ENCODE measurements around the gene FER1L5. TPM values are rescaled to one million over a fixed set of nuclear protein-coding genes. Genes with fewer than 3 reads are reported as not detected.

FER1L5 gene
- total RNA-seq, 1 experiment from 2014 or later = 1.2 TPM

DNA sequence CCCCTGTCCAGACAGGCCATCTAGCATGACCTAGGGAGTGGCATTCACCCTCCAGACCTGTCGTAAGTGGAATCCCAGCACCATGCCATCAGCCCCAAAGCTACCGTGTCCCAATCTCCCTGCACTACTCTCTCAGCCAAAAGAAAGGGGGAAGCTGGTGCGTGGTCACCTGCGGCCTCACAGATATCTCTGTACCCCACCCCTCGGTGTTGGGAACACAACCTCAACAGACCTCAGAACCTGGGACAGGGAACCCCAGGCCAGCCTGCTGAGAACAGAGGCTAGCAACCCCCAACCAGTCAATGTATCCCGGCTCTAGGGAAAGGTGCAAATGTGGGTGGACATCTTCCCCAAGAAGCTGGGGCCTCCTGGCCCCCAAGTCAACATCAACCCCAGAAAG lies 59.1 kb downstream of the FER1L5 start:
- no peak overlapping the region for H3K4ac ChIP-seq (ENCODE audit: low read depth, low read length)
- H4K5ac ChIP-seq (ENCODE audit: insufficient read length, low read depth, low read length) = no peak overlapping the region
- no peak overlapping the region for H3K23ac ChIP-seq (ENCODE audit: insufficient read length, low read depth, low read length)
- no peak overlapping the region for H4K8ac ChIP-seq (replicated peaks; ENCODE audit: insufficient read length, low read depth, low read length)
- Mint-ChIP-seq H3K27me3 (ENCODE audit: low read depth) (no peaks in the 10 kb centered on the region), H3K36me3 (ENCODE audit: insufficient read depth in 1 of 3, low read depth in 3 of 3) (peaks cover 6 to 38% (median 21%) of the 10 kb centered on the region in 3 experiments; a peak in 6 of 7 replicates), H3K9me3 (no peaks in the 10 kb centered on the region), H3K4me1 (no peaks in the 10 kb centered on the region), H3K27ac (peak overlapping the region in 1 of 3 experiments; percentile 53; a peak in 2 of 7 replicates), H3K4me3 (no peak overlapping the region)
- H3K79me1 ChIP-seq (ENCODE audit: insufficient read depth, low read depth, low read length, poor library complexity, severe bottlenecking) = no peaks in the 10 kb centered on the region
- no peaks in the 10 kb centered on the region for H3K4me1 ChIP-seq (ENCODE audit: insufficient read depth, low read length)
- no peak overlapping the region for H2BK5ac ChIP-seq (ENCODE audit: insufficient read length, low read length)
- no peaks in the 10 kb centered on the region for H3K79me2 ChIP-seq (ENCODE audit: insufficient read depth, low read length)
- no CpG with 5 or more reads among the region's 6 CpGs for WGBS (ENCODE audit: extremely low coverage, insufficient read length, low lambda C conversion rate)
- TF ChIP-seq, protein P1, sequence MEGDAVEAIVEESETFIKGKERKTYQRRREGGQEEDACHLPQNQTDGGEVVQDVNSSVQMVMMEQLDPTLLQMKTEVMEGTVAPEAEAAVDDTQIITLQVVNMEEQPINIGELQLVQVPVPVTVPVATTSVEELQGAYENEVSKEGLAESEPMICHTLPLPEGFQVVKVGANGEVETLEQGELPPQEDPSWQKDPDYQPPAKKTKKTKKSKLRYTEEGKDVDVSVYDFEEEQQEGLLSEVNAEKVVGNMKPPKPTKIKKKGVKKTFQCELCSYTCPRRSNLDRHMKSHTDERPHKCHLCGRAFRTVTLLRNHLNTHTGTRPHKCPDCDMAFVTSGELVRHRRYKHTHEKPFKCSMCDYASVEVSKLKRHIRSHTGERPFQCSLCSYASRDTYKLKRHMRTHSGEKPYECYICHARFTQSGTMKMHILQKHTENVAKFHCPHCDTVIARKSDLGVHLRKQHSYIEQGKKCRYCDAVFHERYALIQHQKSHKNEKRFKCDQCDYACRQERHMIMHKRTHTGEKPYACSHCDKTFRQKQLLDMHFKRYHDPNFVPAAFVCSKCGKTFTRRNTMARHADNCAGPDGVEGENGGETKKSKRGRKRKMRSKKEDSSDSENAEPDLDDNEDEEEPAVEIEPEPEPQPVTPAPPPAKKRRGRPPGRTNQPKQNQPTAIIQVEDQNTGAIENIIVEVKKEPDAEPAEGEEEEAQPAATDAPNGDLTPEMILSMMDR (conservative IDR thresholded peaks at IDR 0.05) = no peak
- DNase-seq = no peak
- no peaks in the 10 kb centered on the region for H3K27me3 ChIP-seq (ENCODE audit: insufficient read depth, low read length)
- H3K14ac ChIP-seq (ENCODE audit: insufficient read depth, low read length) = no peak overlapping the region; the same call in 1 of the 2 replicates
- H3K27ac ChIP-seq (ENCODE audit: insufficient read length, low read depth, low read length) = no peak overlapping the region
- no peak overlapping the region for H2BK15ac ChIP-seq (ENCODE audit: low read depth, low read length)
- H2AFZ ChIP-seq (ENCODE audit: low read length) = no peak overlapping the region
- H3K4me2 ChIP-seq (ENCODE audit: insufficient read depth, insufficient read length, low read length) = no peak overlapping the region
- no peak overlapping the region for H3K9ac ChIP-seq (ENCODE audit: extremely low read depth, insufficient read length, low read length)
- no peak overlapping the region for H3K18ac ChIP-seq (ENCODE audit: insufficient read length, low read depth, low read length)
- no peaks in the 10 kb centered on the region for H3K23me2 ChIP-seq (ENCODE audit: insufficient read length, low read depth, low read length, poor library complexity, severe bottlenecking)
- H2BK20ac ChIP-seq (ENCODE audit: low read depth, low read length, poor library complexity, severe bottlenecking) = no peak overlapping the region
- H2BK120ac ChIP-seq (ENCODE audit: low read depth, low read length, poor library complexity, severe bottlenecking) = no peak overlapping the region
- no peak overlapping the region for H3T11ph ChIP-seq (ENCODE audit: low read length)
- no peak overlapping the region for H2AK5ac ChIP-seq (ENCODE audit: insufficient read length, low read length)
- no peak overlapping the region for H4K91ac ChIP-seq (ENCODE audit: insufficient read length, low read depth, low read length)
- H4K20me1 ChIP-seq (ENCODE audit: control insufficient read depth, insufficient read depth, insufficient read length) = no peaks in the 10 kb centered on the region
- no peaks in the 10 kb centered on the region for H3K9me3 ChIP-seq (ENCODE audit: control insufficient read depth, low read depth, low read length)
- H2BK12ac ChIP-seq (ENCODE audit: insufficient read length, low read depth, low read length) = no peak overlapping the region
- no peak overlapping the region for H3K56ac ChIP-seq (ENCODE audit: insufficient read length, low read depth, low read length)
